ENCODE measurements around the gene RELN.

Gene RELN

DNA sequence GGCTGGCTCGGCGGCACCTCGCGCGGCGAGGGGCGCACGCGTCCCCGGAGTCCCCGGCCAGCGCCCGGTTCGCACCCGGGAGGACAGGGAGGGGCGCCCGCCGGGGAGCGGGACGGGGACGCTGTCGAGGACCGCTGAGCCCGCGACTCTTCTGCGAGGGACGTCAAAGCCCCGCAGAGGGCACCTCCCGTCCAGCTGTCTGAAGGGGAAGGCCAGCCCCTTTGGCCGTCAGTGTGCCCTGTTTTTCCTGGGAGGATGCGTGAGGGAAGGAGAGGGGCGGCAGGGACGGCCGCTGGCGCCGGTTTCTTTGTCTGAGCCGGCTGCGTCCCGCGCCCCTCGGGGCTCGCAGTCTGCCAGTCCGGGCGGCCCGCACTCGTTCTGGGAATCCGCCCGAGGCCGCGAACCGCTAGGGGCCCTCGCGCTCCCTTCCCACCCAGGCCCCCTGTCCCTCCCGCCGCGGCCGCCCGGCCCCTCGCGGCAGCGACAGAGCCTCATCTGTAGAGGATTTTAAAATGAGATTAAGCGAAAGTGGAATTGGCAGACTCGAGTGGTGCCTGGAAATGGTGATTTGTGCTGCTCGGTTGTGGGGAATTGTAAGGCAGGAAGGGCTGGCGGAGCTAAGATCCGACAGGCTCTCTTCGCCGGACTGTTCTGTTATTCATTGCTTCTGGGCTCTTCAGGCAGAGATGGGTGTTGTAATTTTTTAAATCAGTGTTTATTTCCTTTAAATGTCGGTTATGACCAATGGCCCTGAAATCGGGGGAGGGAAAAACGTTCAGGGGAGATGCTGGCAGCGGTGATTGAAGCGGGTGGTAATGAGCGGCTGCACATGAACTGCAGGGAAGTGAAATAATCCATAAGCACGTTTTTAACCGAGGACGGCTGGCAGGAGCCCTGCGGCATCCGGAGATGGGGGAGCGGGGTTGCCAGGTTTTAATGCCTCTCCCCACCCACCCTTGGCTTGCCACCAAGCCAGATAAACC lies 618 bp upstream of the RELN start:
- DNase-seq, result peak; percentile 28

DNA sequence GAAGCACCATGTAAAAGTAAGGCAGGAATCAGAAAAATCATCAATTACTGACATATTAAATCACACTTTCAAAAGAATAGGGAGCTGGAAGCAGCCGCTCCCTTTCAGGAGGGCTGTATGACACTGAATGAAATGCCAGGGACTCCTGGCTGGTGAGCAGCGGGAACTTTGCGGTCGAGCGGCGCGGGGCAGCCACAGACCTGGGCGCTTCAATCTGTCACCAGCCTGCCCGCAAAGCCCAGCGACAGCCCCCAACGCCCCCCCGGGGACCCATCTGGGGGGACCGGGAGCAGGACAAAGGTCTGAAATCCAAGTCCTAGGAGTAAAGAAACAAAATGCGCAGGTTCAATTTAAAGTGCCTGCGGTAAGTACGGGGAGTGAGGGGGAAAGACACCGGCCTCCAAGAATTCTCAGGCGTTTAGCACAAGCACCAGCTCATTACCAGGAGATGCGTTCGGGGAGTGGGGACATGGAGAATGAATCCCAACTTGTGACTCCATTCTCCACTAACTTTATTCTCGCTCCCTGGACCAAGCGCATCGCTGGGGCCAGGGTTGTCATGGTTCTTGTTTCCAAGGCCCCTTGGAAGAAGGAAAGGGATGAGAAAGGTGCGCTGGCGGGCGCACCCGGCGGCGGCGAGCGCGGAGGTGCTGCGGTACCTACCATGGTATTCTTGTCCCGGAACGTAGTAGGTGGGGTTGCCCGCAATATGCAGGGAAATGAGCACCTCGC lies 824 bp downstream of the RELN start:
- DNase-seq, result peak; percentile 6

DNA sequence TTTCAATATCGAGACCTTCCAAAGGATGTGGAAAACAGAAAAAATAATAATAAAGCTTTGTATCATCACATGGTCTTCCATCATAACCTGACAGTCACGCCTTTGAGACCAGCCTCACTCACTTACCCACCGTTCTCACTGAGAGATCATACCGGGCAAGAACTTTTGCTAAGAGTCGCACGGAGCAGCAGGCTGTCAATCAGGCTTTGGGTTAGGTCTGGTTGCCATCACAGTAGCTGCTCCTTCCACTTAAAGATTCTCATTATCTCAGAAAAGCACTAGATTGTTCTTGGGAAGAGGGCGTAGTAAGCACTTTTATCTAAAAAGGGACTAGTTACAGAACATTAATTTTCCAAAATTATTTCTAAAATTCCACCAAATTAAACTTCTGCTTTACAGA lies 2.0 kb downstream of the RELN start:
- DNase-seq, result no peak

DNA sequence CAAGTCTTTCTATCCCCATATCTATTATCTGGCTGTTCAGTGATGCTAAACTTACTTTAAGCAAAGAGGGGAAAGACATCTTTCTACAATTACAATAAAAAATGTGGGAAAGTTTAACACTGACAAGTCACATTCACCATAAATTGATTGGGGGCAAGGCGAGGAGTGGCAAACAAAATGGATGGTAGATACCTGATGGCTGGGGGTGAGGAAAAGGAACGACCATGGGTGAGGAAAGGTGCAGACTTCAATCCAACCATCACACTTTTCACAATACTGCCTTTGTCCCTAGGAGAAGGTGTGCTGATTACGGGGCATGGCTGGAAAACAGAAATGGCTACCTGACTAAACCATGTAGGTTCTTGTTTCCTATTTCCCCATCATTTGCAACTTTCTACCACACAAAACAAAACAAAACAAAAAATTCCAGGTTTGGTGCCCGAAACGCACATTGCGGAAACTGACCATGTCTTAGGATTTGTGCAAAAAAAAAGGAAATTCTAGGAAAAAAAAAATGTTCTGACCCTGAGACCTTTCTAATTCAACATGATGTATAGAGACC lies 3.8 kb downstream of the RELN start:
- DNase-seq, result no peak

DNA sequence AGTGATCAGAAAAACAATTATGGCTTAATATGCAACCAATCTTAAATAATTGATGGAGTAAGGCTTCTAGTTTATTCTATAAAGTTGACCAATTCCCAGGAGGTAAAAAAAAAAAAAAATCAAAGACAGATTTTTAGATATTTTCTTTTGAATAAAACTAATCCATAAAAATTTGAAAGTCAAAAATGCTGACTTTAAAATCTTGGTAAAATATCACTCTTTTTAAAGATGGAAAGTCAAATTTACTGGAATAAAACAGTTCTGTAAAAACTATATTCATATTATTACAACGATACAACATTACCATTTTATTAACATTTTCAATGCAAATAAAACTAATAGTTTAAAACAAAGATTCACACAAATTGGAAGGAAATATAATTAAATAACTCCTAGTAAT lies 5.4 kb downstream of the RELN start:
- DNase-seq, result no peak

DNA sequence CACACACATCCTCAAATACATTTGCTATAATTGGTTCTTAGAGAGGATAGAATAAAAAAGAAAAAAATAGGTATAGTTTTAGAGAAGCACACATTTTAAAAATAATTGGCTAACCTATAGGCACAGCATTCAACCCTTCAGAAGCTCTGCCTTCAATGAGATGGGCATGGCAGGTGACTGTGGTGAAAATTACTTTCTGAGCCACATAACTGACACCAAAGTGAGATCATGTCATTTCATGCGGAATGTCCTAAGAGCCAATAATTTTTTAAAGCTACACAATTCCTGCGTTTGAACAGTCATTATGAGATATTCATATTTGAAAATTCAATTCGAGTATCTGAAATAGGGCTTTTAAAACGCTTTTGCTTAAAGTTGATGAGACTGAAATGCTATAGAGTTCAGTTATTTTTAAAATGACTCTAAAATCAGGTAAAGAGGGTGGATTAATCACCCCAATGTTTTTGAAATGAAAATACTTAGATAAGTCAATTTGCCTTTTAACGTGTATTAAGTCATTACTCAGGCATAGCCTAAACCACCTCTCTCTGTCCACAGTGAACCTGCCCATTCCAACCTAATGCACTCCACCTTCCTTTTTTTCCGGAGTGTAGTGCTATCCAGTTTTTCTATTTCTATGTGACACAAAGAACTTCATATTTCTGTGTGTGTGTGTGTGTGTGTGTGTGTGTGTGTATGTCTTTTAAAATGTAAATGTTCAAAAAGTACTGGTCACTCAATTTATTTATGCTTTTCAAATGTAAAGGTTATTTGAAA lies 6.1 kb downstream of the RELN start:
- DNase-seq, result no peak

DNA sequence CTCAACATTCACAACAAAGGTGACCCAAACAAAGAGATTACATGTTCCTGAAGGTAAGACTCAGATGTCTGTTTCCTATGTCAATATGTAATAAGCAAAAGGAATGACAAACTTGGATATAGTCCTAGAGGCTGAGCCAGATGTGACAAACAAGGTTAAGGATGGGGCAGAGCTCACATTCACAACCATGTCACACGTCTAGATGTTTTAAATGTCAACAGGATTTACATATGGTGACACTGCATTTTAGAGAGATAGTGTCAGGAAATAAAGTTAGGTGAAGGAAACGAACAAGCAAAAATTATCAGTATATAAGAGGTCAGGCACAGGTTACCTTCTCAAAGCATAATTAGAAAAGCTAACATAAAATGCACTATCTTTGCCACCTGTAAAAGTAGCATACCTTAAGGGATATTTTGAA lies 8.4 kb downstream of the RELN start:
- DNase-seq, result no peak

DNA sequence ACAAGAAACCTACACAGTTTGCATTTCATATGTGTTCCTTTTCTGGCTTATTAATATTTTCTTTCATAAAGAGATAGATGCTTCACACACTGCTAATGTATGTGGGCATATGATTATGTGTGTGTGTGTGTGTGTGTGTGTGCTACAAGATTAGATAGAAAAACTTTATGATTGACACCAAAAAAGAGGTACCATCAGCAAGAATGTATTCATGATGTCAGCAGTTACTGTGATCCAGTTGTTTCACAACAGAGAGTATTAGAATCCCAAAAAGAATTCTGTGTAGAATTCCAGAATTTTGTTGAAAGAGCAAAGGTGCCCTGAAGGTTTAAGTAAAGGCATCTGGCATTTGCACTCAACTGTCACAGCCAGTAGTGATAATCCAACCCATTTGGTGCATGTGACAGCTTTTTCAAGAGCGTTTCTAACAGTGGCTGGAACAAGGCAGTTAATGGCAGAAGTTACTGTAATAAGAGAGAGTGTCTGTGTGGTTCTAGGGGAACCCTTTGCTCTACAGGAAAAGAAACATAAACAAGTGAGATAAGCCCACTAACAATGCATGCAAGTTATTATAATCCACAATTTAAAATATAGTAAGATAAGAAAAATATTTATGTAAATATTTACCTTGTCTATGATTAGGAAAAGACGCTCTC lies 16.6 kb downstream of the RELN start:
- no peak for DNase-seq

DNA sequence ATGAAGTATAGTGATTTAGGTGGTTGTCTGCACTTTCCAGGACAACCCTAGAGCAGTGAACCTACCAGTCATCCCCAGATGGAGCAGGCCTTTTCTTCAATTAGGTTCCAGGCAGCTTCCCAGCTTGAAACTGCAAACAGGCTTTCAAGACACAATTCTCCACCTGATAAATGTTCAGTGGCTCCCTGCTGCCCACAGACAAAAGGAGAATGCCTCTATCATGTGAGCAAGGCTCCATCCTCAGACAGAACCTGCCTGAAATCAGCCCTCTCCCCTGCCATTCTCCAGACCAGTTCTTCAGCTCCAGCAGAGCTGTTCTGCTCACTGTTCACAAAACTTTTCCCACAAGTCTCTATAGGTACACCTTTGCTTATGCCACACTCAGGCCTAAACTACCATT lies 22.1 kb downstream of the RELN start:
- DNase-seq, result no peak

DNA sequence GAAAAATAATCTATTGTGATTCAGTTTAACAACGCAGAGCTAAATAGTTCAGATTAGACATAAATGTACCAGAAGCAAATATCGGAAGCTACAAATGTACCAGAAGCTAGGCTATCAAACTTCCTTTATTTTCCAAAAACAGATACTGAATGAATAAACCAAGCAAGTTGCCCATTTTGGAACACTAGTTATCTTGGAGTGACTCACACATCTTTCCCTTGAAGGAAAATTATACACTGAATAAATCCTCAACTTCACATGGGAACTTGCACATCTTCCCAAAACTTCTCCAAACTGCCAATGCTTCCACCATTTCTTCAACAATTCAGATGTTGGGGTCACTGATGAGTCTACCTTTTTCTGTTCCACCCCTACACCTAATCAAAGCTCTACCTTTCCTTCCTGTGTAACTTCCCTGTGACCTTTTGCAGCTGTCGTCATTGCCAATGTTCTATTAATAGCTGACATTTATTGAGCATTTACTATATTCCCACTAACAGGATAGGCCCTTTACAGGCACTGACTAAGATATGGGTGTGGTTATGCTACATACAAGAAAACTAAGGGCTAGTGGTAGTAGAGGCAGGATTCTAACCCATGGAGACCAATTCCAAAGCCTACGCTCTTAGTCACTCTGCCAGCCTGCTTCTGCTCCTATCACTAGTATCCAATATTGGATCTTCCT lies 22.7 kb downstream of the RELN start:
- DNase-seq, result no peak

DNA sequence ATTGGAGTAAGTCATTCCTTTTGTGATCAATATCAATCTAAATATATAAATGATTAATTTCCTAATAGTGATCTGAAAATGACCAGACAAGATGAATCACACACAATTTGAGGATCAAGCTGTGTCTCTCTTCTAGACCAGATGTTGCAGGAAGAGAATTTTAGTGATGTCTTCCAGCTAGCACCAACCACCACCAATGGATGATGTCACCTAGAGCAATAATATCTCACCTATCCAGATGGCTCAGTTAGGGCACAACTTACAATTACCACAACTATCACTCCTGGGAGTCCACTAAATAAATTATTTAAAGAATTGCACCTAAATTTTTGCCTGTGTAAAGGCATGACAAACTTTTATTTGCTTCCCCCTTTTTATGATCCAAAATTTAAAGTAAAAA lies 25.2 kb downstream of the RELN start:
- DNase-seq, result no peak

DNA sequence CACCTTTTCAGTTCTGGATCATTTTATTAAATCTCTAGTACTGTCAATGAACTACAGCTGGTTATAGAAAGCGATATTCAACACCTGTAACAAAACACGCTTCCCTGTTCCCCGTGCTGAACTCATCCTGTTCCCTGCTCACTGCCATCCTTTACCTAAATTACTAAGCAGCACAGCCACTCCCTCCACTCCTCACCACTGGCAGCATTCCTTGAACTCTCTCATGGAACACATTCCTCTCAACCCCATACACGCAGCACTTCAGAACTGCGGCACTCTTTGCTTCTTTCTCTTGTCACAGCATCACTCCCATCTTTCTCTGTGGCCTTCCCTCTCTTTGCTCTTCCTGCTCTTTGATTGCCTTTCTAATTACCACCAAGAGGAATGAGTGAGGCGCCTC lies 27.4 kb downstream of the RELN start:
- no peak for DNase-seq

DNA sequence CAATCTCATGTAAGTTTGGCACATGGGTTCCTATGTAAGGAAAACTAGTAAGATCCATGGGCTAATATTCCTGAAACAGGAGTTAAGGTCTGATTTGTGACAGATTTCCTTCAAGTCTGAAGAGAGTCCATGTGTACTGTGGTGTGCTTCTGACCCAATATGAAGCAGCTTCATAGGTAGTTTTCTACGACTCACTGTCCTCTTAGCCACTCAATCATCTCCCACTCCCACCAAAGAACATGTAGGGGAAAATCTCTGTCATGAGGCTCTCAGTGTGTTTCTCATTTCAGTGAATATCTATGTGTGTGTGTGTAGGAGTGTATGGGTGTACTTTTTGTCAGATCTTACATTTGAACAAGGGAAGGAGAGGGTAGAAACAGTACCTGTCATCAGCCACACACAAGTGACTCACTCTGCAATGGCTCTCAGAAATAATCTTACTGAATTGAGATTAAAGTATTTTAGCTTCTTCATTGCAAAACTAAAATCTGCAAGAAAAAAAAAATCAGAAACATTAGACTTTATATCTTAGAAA lies 31.1 kb downstream of the RELN start:
- DNase-seq, result no peak

DNA sequence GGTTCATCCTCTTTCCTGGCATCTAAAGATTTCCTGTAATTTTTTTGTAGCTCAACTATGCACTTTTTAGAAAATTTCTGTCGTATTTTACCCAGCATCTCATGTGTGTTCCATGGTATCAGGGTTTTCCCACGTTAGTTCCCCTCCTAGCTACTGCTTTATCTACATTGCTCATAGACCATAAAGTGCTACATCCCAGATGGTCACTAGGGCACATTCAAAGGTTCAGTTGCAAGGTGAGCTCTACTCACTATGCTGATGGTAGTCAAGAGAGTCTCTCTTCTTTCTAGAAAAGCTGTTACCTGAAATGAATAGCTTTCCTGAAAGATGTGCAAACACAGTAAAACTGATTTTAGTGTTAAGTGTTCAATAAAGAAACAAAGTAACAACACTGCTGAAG lies 33.5 kb downstream of the RELN start:
- DNase-seq, result no peak

DNA sequence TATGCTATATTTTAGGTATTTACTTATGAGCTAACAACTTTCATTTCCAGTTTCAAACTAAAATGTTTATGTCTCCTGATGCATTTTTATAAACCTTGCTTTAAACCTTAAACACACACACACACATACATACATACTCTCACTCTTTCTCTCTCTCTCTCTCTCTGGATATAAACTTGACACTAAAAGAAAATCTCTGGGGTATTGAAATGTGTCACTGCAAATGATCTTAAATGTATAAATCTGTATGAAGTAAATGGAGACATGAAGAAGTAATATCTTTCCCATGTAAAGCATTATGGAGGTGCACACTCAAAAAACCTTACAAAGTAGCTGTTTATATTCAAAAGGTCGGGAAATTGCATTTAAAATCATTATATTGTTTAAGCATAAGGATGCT lies 37.0 kb downstream of the RELN start:
- DNase-seq, result no peak

DNA sequence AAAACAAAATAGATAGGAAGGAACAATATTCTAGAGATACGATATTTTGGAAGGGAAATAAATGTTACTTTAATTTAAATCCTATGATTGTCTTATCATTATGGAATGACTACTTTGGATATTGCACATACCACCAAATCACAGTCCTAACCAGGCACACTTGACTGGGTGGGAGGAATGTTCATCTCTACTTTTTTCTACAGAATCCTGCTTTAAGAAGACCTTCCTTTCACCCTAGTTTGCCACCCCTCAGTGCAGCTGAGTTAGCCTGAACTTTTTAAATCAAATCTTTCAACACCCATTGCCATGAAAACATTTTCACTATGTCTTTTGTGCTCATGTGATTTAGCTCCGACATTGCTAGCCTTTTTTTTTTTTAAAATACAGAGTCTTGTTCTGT lies 38.1 kb downstream of the RELN start:
- no peak for DNase-seq

DNA sequence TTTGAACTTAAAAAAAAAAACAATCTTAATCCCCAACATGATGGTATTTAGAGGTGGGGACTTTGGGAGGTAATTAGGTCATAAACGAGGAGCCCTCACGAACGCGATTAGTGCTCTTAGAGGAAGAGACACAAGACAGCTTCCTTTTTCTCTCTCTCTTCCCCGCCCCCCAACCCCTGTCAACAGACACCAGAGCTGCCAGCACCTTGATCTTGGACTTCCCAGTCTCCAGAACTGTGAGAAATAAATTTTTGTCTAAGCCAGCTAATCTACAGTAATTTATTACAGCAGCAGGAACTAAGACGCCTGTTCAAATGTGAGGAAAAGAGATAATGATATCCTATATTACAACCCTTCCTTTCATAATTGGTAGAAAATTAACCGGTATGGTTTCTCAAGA lies 40.1 kb downstream of the RELN start:
- DNase-seq, result no peak

DNA sequence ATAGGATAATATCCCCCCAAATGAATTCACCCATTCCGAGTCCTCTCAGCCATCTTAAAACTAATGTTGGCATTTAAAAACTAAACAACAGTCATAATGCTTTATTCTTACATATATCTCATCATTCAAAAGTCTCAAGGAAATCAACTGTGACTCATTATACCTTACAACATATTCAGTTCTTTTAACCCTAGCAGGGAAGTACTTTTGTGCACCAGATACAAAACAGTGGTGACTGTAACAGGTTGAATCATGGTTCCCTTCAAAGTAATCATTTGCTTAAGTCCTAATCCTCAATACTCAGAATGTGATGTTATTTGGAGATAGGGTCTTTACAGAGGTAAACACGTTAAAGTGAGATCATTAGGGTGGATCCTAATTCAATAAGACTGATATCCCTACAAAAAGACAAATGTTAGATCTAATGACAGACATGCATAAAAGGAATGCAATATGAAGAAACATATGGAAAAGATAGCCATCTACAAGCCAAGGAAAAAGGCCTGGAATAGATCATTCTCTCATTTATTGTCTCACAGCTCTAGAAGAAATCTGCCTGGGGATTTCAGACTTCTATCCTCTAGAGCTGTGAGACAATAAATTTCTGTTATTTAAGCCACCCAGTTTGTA lies 42.3 kb downstream of the RELN start:
- DNase-seq, result no peak

DNA sequence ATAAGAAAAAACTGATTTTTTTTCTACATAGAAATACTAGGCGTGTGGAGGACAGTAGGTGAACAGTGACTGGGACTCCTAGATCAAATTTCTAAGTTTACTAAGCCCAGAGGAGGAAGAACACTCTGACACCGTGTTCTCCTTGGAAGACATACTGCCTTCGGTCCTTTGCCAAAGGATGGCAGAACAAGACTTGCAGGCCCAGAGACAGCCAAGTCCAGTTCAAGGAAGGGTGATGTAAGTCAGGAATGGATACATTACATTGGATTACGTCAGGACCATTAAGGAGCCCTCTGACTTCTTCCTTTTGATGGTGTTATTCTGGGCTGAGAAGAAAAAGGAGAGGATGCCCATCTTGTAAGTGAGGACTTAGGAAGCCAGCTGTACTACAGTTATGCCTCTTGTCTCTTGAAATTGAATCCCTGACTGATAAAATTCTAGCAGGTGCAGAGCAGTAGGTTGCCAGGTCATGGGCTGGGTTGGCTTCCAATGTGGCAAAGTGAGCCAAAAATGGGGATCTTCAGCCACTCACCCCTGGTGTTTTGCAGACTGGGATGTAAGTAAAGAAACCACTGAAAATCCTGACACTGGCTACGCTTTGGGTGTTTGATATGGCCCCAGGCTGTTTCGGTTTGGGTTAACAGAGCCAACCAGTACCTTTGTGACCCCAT lies 45.1 kb downstream of the RELN start:
- DNase-seq, result no peak

DNA sequence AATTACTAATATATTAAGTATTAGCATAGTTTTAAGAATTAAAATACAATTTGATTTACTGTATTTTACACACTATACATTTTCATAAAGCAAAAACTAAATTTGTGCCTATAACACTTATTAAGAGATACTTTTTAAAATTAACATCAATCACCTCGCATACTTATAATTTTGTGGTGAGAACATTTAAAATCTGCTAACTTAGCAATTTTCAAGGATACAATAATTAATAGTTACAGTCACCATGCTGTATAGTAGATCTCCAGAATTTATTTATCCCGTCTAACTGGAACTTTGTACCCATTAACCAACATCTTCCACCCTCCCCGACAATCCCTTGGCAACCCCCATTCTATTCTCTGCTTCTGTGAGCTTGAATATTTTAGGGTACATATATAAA lies 47.5 kb downstream of the RELN start:
- DNase-seq, result no peak

Data from NCI-H1105 (cell line).